Measurements from ENCODE around the gene KCNMB2.
"Not testable (repeated sequence)": the region's sequence is repeated elsewhere in the genome, so short reads cannot be mapped to it uniquely, and the experiment has no call there.

KCNMB2 gene

DNA sequence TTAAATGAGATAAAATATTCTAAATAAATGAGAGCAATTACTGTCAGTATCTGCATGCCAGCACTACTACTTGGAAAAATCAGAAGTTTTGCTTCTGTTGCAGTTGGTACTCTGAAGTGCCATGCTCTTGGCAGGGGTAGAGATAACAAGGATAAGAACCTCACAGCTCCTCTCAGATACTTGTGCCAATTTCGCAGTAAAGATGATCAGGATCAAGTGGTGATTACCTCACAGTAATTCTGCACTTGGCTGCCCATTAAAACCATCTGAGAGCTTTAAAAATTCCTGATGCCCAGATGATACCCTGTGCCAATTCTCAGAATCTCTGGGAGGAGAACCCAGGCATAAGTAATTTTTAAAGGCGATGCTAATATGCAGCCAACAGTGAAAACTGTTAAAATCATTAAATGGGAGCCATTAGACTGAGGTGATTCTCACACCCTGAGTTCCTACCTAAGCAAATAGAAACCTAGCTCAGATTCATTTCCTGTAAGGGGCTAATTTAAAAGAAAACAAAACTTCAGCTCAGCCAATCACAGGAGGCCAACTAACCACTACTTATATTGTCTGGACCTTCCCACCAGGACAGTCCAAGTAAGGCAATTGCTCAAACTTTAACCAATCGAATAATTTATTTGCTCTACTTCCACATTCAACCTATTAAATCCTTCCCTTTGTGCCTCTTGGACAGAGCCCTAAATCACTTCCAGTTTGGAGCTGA is 171.2 kb downstream of the KCNMB2 start:
- peak; percentile 40 for DNase-seq

DNA sequence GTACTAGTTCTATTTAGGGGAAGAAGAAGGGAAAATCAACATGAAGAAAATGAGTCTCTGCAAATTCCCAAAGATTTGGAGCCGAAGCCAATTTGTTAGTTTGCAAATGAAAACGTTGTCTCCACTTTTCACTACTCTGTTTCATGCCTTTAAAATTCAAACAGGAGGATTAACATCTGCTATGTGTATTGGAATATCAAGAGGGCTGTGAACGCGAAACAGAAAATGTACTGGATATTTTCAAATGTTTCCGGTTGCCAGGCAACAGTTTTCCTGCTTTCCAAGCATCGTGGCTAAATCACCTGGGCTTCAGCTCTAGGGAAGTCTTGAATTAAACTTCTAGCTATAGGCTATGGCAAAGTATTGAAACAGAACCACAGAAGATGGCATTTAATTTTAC is 172.8 kb downstream of the KCNMB2 start:
- DNase-seq = no peak

DNA sequence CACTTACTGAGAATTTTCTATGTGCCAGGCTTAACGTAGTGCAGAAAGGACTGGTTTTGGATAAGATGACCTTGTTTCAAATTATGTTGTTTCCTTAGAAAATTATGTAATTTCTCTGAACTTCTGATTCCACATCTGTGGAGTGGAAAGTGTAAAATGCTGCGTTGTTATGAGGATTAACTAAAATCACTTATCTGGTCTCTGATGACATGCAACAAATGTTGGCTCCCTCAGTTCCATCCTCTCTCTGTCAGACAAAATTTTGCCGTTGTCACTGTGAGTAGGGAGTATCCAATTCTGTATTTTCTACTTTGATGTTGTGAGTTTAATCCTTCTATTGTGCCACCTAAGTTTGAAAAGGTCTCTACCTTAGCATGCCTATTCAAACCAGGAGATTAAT is 175.5 kb downstream of the KCNMB2 start:
- no peak for DNase-seq

DNA sequence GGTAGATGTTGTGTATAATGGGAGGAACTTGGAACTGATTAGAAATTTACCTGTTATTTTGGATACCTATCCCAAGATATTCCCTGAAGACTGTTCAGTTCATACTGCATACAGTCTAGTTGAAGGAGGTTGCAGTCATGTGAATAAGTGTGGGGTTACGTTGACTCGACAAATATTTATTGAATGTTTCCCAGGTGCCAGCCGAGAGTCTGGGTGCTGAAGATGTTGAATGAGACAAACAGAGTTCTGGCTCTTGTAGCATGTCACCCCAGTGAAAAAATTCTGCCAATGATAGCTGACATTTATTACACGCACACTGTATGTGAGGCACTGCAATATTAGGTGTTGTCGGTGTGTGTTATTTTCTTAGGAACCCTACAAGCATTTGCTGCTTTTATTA is 176.0 kb downstream of the KCNMB2 start:
- no peak for DNase-seq

DNA sequence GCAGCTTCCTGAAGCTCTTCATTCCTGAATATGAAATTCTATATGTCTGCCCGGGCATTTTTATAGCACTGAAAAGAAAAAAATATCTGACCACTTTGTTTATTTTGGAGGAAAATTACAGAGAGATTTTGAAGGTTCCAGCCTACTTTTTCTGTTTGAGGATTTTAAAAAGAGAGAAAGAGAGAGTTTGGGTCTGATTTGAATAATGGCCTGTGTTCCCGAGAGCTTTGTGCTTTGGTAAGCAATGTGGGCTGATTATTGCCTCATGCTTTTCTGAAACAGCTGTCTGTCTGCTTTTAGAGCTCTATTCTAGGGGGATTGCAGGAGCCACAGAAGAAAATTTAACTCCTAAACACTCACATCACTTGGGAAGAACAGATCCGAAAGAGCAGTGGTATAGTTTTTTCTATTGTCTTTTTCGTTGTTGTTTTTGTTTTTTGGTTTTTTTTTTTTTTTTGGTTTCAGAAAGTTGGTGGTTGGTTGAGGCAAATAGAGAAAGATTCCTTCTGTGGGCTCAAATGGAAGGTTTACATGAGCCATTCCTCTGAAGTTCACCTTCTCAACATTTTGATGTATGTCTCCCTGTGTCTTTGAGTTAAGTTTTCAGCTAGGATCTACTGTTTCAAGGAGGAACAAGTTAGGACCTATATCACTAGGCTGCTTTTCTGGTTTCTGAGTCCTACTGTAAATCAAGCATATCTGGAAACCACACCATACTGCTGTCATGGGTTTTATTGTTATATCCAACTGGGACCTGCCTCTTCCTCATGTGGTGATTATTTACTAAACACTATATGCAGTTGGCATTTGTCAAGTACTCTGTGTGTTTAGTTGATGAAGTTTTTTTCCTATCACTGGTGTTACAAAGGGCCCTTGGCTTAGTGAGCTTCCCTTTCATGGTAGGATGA is 178.9 kb downstream of the KCNMB2 start:
- no peak for DNase-seq

DNA sequence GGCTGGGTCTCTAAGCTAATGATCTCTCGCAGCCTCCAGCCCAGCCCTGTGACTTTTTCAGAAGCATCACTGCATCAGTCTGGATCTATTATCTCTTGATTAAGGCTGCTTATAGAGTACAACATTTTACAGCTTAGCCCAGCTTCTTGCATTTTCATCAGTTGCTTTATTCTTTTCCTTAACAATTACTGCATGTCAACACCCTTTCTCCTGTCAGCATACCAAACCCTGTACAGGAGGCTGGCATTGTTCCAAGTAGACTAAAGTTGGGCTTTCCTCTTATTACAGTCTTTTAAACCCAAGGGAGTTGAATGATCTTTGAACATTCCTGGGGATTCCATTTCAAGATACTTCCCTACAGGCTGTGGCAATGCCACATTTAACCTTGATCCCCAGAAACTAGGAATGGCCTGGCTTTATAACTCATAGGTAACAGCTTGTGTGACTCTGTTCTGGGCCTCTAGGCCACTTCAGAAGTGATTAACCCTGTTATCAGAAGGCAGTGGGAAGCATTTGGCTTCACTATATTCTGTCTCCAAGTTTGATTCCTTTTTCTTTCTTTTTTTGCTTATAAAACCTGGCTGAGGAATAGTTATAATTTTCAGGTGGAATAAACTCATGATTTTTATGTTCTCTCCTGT is 182.9 kb downstream of the KCNMB2 start:
- DNase-seq = no peak

DNA sequence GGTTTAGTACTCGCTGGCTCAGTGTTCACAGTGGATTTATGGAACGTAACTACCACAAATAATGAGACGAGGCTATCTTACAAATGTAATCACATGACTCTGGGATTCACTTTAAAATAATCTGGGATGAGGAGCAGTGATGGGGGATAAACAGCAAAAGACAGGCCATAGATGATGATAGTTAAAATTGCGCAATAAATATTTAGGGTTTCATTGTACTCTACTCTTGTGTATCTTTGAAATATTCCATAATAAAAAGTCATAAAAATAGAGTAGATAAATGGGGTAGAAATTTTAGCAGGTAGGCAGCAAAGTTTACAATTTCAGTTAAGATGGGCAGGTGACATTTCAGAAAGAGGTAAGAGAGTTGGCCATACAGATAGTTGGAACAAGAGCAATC is 196.6 kb downstream of the KCNMB2 start:
- no peak for DNase-seq

DNA sequence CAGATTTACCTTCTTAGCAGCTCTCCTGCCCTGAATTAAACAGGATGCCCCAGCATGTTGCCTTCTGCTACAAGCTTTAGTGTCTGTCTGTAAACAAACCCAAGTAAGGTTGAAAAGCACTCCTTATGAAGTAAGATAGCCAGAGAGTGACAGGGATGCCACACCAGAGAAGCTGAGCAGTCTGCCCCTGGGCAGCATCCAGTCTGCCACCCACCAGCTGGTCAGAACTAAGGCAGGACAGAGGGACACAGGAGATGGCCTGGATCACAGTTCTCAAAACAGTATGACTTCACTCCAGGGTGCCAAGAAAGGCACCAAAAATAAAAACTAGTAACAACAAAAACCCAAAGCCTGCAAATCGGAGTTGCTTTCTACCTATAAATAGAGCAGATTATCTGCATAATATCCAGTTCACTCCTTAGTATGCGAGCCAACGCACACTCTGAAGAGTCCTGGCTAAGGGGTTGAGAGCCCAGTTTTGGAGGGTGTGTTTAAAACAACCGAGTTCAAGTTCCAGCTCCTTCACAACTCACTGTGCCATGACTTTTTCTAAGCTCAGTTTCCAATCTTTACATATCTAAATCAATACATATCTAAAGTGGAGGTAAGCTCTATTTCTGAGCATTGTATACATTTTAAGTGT is 198.9 kb downstream of the KCNMB2 start:
- no peak for DNase-seq

DNA sequence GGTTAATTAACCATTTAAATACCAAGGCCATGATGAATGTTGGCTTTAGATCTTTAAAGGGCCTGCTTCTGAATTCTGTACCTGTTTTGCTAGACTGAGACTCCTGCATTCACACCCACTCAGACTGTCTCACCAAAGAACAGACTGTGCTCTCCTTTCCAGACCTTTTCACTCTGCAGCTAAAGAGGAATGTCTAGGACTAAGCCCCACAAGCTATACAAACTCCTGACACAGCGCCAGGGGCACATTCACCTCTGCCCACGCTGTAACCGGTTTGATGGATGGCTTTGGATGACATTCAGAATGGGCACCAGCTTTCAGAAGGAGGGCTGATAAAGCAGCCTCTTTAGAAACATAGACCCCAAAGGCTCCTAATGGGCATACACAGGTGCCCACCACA is 200.1 kb downstream of the KCNMB2 start:
- no peak for DNase-seq

DNA sequence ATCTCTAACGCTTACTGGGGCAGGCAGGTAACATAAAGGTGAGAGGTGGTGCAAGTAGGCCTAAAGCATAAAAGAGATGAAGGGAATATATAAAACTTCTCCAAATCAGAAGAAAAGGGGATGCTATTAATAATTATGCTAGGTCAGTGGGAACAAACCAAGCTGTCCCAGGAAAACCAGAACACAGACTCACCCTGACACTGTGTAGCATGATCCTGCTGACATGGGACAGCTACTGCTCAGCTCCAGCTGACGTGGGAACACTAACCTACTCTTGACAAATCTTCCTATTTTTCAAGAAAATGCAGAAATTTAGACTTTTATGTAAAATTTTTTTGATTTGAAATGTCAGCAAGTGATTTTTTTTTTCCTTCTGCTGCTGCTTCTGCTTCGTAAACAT is 203.5 kb downstream of the KCNMB2 start:
- DNase-seq = no peak

DNA sequence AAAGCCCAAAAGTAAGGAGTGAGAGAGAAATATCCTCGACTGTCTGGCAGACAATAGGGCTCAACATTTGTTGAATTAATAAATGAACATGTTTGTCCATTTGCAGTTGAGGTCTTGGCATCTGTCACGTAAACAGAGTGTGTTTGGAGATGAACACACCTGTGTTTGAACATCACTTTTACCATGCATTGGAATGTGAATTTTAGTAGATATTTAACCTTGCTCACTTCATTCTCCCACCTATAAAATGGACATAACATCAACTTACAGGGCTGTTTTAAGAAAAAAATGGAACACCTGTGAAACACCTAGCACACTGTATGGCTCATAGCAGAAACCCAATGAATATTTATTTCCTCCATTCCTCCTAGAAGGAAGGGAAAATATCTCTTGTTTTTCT is 204.8 kb downstream of the KCNMB2 start:
- no peak for DNase-seq

DNA sequence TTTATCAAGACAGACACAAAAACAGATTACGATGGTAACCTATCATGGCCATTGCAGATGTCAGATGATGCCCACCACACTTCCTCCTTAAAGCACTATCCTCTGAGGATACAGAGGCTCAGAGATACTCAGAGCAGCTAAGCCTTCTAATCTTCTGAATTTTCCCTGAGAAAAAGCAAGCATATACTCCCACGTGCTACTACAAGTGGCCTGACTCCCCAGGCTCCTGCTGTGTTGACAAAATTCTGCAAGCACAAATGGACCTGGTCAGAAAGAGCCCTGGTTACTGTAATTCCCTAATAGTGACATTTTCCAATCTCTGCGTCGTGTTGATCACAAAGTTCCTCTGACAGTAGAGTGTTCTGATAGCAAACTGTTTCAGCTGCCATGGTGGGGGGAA is 207.1 kb downstream of the KCNMB2 start:
- no peak for DNase-seq

DNA sequence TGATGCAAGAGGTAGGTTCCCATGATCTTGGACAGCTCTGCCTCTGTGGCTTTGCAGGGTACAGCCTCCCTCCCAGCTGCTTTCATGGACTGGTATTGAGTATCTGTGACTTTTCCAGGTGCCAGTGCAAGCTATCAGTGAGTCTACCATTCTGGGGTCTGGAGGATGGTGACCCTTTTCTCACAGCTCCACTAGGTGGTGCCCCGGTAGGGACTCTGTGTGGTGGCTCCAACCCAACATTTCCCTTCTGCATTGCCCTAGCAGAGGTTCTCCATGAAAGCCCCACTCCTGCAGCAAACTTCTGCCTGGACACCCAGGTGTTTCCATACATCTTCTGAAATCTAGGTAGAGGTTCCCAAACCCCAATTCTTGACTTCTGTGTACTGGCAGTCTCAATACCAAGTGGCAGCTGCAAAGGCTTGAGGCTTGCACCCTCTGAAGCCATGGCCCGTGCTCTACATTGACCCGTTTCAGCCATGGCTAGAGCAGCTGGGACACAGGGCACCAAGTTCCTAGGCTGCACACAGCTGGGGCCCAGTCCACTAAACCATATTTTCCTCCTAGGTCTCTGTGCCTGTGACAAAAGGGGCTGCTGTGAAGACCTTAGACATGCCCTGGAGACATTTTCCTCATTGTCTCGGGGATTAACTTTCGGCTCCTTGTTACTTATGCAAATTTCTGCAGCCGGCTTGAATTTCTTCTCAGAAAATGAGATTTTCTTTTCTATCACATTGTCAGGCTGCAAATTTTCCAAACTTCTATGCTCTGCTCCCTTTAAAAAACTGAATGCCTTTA is 209.8 kb downstream of the KCNMB2 start:
- DNase-seq = not testable (repeated sequence)

DNA sequence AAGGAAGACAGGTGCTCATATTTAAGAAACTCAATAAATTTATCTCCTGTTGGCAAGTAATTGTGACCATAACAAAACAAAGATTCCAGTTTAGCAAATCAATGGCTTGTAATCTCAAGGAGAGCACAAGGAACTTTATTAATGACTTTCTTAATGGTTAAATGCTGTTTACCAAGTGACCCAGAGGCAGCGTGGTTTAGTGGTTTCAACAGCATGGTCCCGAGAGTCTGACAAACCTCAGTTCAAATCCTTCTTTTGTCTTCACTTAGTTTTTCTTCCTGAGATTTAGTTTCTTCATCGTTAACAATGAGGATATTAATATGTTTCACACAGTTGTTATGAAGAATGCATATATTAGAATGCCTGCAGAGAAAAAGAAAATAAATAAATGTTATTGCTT is 212.6 kb downstream of the KCNMB2 start:
- no peak for DNase-seq

DNA sequence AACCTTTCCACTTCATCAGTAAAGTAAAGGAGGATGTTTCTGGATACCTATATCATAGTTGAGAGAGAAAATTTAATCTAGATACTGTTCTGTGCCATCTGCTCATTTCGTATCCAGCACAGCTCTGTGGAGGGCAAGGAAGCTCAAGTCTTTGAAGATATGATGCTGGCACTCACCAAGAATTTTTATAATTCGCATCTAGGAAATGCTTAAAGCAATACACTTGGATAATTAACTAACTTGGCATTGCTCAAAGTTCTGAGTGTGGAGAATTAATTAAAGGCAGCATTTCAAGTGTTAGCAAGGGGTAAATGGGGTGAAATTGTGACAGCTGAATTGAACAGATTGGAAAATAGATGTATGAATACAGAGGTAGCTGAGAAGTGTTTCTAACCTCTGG is 213.2 kb downstream of the KCNMB2 start:
- no peak for DNase-seq

DNA sequence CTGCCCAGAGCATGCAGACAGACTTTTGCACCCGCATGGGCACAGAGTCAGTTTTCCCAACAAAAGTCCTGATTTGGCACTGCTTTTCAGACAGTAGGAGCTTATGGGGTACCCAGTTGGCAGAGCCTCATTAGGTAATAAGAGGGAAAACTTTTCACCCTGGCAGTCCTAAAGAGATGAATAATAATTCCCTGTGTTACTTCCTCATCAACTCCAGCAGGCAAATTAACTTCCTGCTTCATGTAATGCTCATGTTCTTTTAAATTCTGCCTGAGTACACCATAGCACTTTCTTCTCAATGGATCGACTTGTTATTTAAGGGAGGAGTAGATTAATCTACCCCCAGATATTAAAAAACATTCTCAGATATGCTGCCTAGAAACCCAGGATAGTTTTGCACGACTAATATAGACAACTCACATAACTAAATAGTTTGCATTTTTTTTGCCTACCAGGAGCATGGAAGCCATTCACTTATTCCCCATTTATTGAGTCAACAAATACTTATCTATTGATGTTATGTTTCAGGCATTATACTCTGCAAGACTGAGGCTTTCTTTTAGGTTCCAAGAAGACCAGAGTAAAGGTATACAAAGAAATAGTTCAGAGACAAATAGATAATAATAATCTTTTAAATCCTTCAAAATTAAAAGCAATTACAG is 214.5 kb downstream of the KCNMB2 start:
- DNase-seq = no peak

DNA sequence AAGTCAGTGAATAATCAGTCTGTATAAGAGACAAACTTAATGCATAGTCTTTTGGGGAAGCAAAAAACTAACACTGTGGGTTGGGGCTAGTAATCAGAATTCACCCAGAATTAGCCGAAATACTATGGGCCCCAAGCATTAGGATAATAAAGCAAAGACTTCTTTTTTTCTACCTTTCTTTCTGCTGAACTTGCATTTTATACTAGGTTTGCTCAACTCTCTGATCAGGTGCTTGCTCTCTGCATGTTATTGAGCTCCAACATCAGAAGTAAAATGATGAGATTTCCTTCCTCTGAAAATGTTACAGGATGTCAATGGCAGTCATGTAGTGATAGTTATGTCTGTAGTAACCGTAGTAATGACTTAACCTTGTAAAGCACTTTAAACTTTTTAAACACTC is 216.6 kb downstream of the KCNMB2 start:
- DNase-seq = no peak

DNA sequence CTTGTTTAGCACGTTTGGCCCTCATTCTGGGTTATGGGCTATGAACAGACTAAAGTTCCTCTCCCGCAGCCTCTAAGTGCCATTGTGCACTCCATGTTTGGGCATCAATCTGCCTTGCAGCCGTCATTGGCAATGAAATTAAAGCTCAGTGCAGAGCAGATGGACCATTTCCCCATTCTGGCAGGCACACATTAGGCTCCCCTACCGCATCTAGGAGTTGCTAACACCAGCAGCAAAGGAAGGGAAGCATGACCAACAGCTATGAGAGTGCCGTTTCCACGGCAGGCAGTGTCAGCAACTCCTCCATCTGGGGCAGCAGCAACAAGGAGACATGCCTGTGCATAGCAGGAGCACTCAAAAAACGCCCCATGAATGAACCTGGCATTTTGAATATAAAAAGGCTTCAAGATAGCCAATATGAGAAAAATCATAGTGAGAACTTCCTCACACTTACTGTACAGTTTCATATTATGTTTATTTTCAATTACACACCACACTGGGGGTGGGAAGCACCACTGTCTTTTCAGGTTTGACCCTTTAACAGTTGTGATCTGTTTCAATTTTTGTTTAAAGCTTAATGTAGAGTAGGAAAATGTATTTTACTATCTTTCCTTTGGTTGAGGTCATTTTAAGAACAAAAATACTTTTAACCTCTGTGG is 218.7 kb downstream of the KCNMB2 start:
- no peak for DNase-seq

DNA sequence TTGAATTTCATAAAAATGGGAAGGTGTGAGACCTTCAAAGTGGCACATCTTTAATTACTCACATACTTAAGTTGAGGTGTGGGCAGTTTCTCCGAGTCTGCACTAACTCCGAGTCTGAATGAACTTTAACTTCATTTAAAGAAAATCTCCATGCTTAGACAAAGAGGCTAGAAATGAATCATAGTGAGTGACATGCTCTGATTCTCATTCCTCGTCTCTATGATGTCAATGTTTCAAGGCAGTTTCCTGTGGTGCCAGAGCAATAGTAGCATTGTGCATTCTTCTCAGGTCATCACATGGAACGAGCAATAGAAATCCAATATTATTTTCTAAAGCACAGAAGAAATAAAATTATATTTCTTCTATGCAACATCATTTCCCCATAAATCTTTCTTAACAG is 224.8 kb downstream of the KCNMB2 start:
- no peak for DNase-seq

DNA sequence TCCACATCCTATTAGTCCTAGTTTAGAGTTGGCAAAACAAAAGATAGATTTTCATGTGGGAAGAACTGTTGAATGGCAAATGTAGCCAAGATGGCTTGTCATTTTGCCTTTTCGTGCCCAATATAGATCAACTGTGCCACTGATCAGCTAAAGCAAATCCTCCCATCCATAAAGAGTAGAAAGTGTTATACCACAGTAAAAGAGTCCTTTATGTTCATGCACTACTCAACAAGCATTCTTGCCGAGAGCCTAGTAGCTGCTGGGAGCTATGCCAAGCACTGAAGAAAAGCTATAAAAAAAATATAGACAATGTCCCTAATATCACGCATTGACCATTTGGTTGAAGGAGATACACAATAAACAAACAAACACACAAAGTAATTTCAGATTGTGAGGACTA is 225.2 kb downstream of the KCNMB2 start:
- no peak for DNase-seq

DNA sequence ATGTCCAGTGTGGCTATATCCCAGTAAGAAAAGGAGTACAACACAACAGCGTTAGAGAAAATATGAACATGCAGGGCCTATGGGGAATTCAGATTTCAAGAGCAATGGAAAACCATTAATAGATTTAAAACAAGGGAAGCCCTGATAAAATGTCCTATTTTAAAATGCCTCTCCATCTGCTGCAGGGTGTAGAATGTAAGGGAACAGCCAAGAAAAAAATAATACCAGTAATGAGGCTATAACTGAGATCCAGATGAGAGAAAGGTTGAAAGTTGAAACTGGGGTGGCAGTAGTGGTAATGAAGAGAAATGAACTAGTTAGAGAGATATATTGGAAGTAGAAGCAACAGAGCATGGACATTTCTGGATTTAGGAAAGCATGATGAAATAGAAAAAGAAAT is 226.1 kb downstream of the KCNMB2 start:
- DNase-seq = no peak
